Natural killer cell (primary cell): ENCODE data around the gene STK24. TPM values are rescaled to one million over a fixed set of nuclear protein-coding genes. Genes with fewer than 3 reads are reported as not detected.
A peak's percentile ranks its signal among the peaks of the same experiment; 100 is the strongest.

Experiments
- ATAC-seq, 3 donors: fragments of 150-1000 bp in 2 of 3; fragments of 200-7000 bp in 1 of 3; cut with Tn5 transposase; 1 replicate in 1 of 3; 2 replicates in 2 of 3; pipeline ENCODE4 v1.10.0; 2021; ENCODE audit warnings: mild to moderate bottlenecking in 2 of 3, moderate library complexity in 2 of 3
- DNase-seq, 2 donors: peaks; one replicate each; pipeline versions ENCODE4 v3.0.0 to v3.0.0-alpha.2; 2013 to 2021; ENCODE audit warnings: mixed read lengths in 1 of 2
- H3K27ac ChIP-seq: one replicate; pipeline ENCODE4 v1.5.1; 2013; ENCODE audit warnings: mild to moderate bottlenecking, low read length
- H3K27me3 ChIP-seq: one replicate; pipeline ENCODE4 v1.6.1; 2013; ENCODE audit warnings: low read length; ENCODE audit not compliant: control insufficient read depth, insufficient read depth
- H3K36me3 ChIP-seq: one replicate; pipeline ENCODE4 v1.6.1; 2013; ENCODE audit warnings: low read length; ENCODE audit not compliant: control insufficient read depth, insufficient read depth
- H3K4me1 ChIP-seq: one replicate; pipeline ENCODE4 v1.6.1; 2013; ENCODE audit warnings: low read length; ENCODE audit not compliant: control insufficient read depth, insufficient read depth
- H3K4me3 ChIP-seq: one replicate; pipeline ENCODE4 v1.5.1; 2013; ENCODE audit warnings: low read length
- H3K9me3 ChIP-seq: one replicate; pipeline ENCODE4 v1.6.1; 2013; ENCODE audit warnings: low read length; ENCODE audit not compliant: control insufficient read depth, insufficient read depth
- H3K27ac Mint-ChIP-seq, 2 donors: one replicate each; pipeline ENCODE4 v1.8.0; 2022; ENCODE audit warnings: mild to moderate bottlenecking in 2 of 2, mixed read lengths in 2 of 2, moderate library complexity in 1 of 2
- H3K27me3 Mint-ChIP-seq, 2 donors: one replicate each; pipeline ENCODE4 v1.8.0; 2022; ENCODE audit warnings: low read depth in 2 of 2, mixed read lengths in 2 of 2
- H3K36me3 Mint-ChIP-seq: one replicate; pipeline ENCODE4 v1.8.0; 2022; ENCODE audit warnings: mixed read lengths
- H3K4me1 Mint-ChIP-seq, 2 donors: one replicate each; pipeline ENCODE4 v1.8.0; 2022; ENCODE audit warnings: mixed read lengths in 2 of 2
- H3K4me3 Mint-ChIP-seq: one replicate; pipeline ENCODE4 v1.8.0; 2022; ENCODE audit warnings: mild to moderate bottlenecking, moderate library complexity, mixed read lengths
- H3K9me3 Mint-ChIP-seq, 2 donors: one replicate each; pipeline ENCODE4 v1.8.0; 2022; ENCODE audit warnings: mixed read lengths in 2 of 2
- WGBS: methylation state at CpG from one replicate; pipeline ENCODE4 v1.1.7; 2013; ENCODE audit warnings: missing lambda C conversion rate; ENCODE audit not compliant: insufficient coverage; 5-methylcytosine and 5-hydroxymethylcytosine counted together
- intact Hi-C: fragments of 100-400 bp; cut with micrococcal nuclease; formaldehyde crosslinking; loops from one replicate; pipeline ENCODE4 v1.14.2; 2022
- total RNA-seq, 4 donors: library from RNA; stranded (reverse); fragments of 120-200 nt in 1 of 4; gene quantifications; one replicate each; pipeline versions ENCODE4 v1.2.3 to v1.2.4, GENCODE V29; 2013 to 2022
- TF ChIP-seq, protein P1 (sequence below): fragments of 200-600 bp; IDR thresholded peaks from one replicate; pipeline ENCODE4 v1.8.0; 2022; ENCODE audit warnings: antibody characterized with exemption

The STK24 gene
- total RNA-seq, 3 donors from 2014 or later (not counting 1 experiment from before 2014, with no cell fraction given) = 64.5 to 78.4 (median 70.4) TPM

GRCh38 chr13:98576200-98576945 is 534 bp downstream of the STK24 start:
- Mint-ChIP-seq H3K36me3 (no peaks in the 10 kb centered on the region), H3K27me3 (no peaks in the 10 kb centered on the region), H3K9me3 (no peaks in the 10 kb centered on the region), H3K27ac (peak overlapping the region; percentile 79 to 83), H3K4me3 (peak overlapping the region; percentile 89), H3K4me1 (peaks cover 47 to 48% of the 10 kb centered on the region in 2 donors)
- H3K36me3 ChIP-seq = no peaks in the 10 kb centered on the region
- TF ChIP-seq, protein P1, sequence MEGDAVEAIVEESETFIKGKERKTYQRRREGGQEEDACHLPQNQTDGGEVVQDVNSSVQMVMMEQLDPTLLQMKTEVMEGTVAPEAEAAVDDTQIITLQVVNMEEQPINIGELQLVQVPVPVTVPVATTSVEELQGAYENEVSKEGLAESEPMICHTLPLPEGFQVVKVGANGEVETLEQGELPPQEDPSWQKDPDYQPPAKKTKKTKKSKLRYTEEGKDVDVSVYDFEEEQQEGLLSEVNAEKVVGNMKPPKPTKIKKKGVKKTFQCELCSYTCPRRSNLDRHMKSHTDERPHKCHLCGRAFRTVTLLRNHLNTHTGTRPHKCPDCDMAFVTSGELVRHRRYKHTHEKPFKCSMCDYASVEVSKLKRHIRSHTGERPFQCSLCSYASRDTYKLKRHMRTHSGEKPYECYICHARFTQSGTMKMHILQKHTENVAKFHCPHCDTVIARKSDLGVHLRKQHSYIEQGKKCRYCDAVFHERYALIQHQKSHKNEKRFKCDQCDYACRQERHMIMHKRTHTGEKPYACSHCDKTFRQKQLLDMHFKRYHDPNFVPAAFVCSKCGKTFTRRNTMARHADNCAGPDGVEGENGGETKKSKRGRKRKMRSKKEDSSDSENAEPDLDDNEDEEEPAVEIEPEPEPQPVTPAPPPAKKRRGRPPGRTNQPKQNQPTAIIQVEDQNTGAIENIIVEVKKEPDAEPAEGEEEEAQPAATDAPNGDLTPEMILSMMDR = no peak
- intact Hi-C loops = loop anchor here (5.0 kb wide), 1 partner anchor 74 kb away; no protein-coding TSS in a partner anchor
- peaks cover 24% of the 10 kb centered on the region for H3K4me1 ChIP-seq
- DNase-seq = peak; percentile 37 to 67
- H3K4me3 ChIP-seq = peak overlapping the region; percentile 50
- under 1% methylated on average over 98 of the region's 98 CpGs for WGBS
- no peaks in the 10 kb centered on the region for H3K9me3 ChIP-seq
- ATAC-seq = peak; percentile 38 to 45 (median 39)
- H3K27ac ChIP-seq = peak overlapping the region; percentile 52
- H3K27me3 ChIP-seq = no peaks in the 10 kb centered on the region

DNA sequence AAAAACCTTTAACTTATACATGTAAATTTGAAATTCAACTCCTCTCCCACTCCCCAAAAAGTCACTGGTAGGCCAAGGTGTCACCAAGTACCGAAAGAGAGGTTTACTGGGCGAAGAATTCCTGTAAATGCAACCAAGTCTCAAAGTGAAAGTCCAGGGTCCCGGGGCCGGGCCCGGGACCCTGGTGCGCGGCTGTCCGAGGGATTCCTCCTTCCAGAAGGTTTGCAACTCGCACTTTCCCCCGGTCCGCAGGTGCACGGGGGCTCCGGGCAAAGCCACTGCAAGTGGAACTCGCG is 1.1 kb downstream of the STK24 start:
- intact Hi-C loops = loop anchor here (5.0 kb wide), 1 partner anchor 74 kb away; no protein-coding TSS in a partner anchor
- no peak for DNase-seq
- peak overlapping the region; percentile 89 for H3K4me3 Mint-ChIP-seq
- H3K27ac Mint-ChIP-seq = peak overlapping the region; percentile 79 to 83
- H3K9me3 Mint-ChIP-seq = no peaks in the 10 kb centered on the region
- H3K27ac ChIP-seq = peak overlapping the region; percentile 52
- under 1% methylated on average over 15 of the region's 15 CpGs for WGBS
- H3K4me3 ChIP-seq = peak overlapping the region; percentile 50
- no peak for ATAC-seq
- TF ChIP-seq, protein P1 = no peak
- no peaks in the 10 kb centered on the region for H3K36me3 Mint-ChIP-seq
- no peaks in the 10 kb centered on the region for H3K27me3 Mint-ChIP-seq
- H3K4me1 Mint-ChIP-seq = peaks cover 52 to 53% of the 10 kb centered on the region in 2 donors
- peaks cover 29% of the 10 kb centered on the region for H3K4me1 ChIP-seq
- H3K27me3 ChIP-seq = no peaks in the 10 kb centered on the region
- no peaks in the 10 kb centered on the region for H3K9me3 ChIP-seq
- H3K36me3 ChIP-seq = no peaks in the 10 kb centered on the region

- TF ChIP-seq, protein P1 = no peak
- Mint-ChIP-seq H3K27ac (peak overlapping the region; percentile 79 to 83), H3K27me3 (no peaks in the 10 kb centered on the region), H3K4me3 (peak overlapping the region; percentile 89), H3K9me3 (no peaks in the 10 kb centered on the region), H3K36me3 (no peaks in the 10 kb centered on the region), H3K4me1 (peaks cover 58 to 59% of the 10 kb centered on the region in 2 donors)
- no peaks in the 10 kb centered on the region for H3K27me3 ChIP-seq
- H3K4me1 ChIP-seq = peaks cover 32% of the 10 kb centered on the region
- H3K9me3 ChIP-seq = no peaks in the 10 kb centered on the region
- H3K27ac ChIP-seq = peak overlapping the region; percentile 52
- H3K4me3 ChIP-seq = peak overlapping the region; percentile 50
- ATAC-seq (no peak), DNase-seq (peak in 1 of 2 donors; percentile 42)
- H3K36me3 ChIP-seq = no peaks in the 10 kb centered on the region
- intact Hi-C loops = loop anchor here (5.0 kb wide), 1 partner anchor 73 kb away; no protein-coding TSS in a partner anchor
- 31% methylated on average over 10 of the region's 12 CpGs for WGBS
Observed at GRCh38 chr13:98575009-98575903, 1.7 kb downstream of the STK24 start.
